GM12891 (cell line): ENCODE data around the gene ICA1.

Experiments
- DNase-seq: peaks from one replicate; pipeline ENCODE4 v3.0.0; 2011; ENCODE audit warnings: low spot score; ENCODE audit not compliant: insufficient read length
- FAIRE-seq: peaks from 2 replicates; lab custom pipeline; 2011; peaks lifted over from hg19 to GRCh38; lab: Jason Lieb, UNC
- PAX5 ChIP-seq: IDR thresholded peaks from 2 replicates; pipeline ENCODE4 v1.6.1; 2011; ENCODE audit warnings: low read length, moderate library complexity, mild to moderate bottlenecking; ENCODE audit not compliant: insufficient read depth, severe bottlenecking
- POLR2A ChIP-seq: IDR thresholded peaks from 2 replicates; pipeline ENCODE4 v1.6.1; 2011; ENCODE audit warnings: low read depth, low read length, control low read depth
- POLR2AphosphoS5 ChIP-seq: IDR thresholded peaks from 2 replicates; pipeline ENCODE4 v1.6.1; 2011; ENCODE audit warnings: low read depth, low read length, control low read depth
- POU2F2 ChIP-seq: IDR thresholded peaks from 2 replicates; pipeline ENCODE4 v1.6.1; 2011; ENCODE audit warnings: low read depth, mild to moderate bottlenecking, control low read depth, low read length, moderate library complexity
- SPI1 ChIP-seq: IDR thresholded peaks from 2 replicates; pipeline ENCODE4 v1.6.1; 2011; ENCODE audit warnings: low read depth, low read length, control low read depth
- TAF1 ChIP-seq: IDR thresholded peaks from 2 replicates; pipeline ENCODE4 v1.6.1; 2011; ENCODE audit warnings: low read depth, low read length, control low read depth

Gene ICA1

DNA sequence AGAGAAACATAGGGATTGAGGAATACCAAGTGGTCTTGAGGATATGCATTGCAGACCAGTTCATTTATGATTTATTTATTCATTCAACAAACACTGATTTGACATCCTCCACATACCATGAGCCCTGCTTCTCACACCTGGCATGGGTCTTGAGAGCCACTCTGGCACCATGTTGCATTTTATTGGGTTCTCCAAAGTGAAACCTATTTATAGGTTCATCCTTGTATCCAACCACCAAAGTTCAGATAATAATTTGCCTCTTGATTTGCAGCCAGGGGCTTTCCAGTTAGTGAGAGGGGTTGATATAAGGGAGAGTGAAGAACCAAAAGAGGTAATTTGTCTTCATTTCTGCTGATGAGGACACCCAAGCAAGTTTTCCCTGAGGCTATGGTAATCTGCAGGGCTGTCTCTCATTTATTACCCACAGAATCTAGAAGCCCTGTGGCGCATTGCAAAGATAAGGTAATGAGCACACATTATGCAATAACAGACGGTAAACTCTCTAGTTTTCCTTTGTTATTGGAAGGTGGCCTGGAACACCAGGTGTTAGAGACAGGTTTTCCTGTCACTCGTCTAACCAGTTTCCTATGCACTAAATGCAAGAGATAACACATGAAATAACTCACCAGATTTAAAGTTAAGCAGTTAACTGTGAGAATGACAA is 28.8 kb upstream of the ICA1 start:
- no peak for FAIRE-seq
- no peak for TF ChIP-seq POU2F2
- TF ChIP-seq POLR2A = no peak
- TF ChIP-seq POLR2AphosphoS5 = no peak
- TF ChIP-seq PAX5 = no peak
- TF ChIP-seq SPI1 = no peak
- no peak for TF ChIP-seq TAF1
- DNase-seq = no peak

DNA sequence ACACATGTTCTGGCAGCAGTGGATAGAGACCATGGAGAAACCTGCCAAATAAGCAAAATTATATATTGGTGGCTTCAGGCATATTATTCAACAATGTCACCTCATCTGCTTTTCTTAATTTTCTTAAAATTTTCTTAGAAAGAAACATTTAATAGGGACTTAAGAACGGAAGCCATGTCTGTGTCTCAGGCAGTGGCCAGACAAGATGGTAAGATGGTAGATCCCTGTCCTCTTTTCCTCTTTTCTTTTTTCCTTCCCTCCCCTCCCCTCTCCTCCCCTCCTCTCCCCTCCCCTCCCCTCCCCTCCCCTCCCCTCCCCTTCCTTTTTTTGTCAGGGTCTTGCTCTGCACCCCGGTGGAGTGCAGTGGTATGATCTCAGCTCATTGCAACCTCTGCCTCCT is 24.2 kb upstream of the ICA1 start:
- FAIRE-seq (no peak), DNase-seq (no peak)
- no peak for TF ChIP-seq POU2F2
- TF ChIP-seq PAX5 = no peak
- TF ChIP-seq TAF1 = no peak
- no peak for TF ChIP-seq POLR2A
- TF ChIP-seq SPI1 = no peak
- no peak for TF ChIP-seq POLR2AphosphoS5

GRCh38 chr7:8285155-8285554 is 23.2 kb upstream of the ICA1 start:
- DNase-seq (no peak), FAIRE-seq (no peak)
- TF ChIP-seq POLR2A (no peak), TAF1 (no peak), POLR2AphosphoS5 (no peak), POU2F2 (no peak), SPI1 (no peak), PAX5 (no peak)

GRCh38 chr7:8284606-8285005 is 22.6 kb upstream of the ICA1 start:
- no peak for FAIRE-seq
- TF ChIP-seq PAX5 = no peak
- no peak for TF ChIP-seq POLR2A
- no peak for TF ChIP-seq POU2F2
- no peak for DNase-seq

DNA sequence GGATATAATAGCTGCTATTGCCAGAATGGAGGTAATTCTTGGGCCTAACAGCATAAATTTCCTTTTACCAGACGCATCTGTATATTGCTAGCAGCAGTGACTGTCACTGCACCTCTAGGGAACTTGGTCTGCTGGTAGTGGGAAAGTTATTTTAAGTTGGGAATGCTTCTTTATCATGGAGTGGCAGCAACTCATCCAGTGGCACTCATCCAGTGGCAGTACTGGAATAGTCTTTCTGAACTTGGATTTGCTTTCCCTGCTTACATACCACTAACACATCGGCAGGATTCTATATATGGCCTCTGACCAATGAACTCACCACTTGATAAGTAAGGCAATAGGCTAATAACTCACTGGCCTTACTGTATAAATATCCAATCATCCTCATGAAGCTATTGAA is 22.0 kb upstream of the ICA1 start:
- DNase-seq (no peak), FAIRE-seq (no peak)
- TF ChIP-seq SPI1 = no peak
- TF ChIP-seq POLR2AphosphoS5 = no peak
- no peak for TF ChIP-seq POLR2A
- no peak for TF ChIP-seq POU2F2
- TF ChIP-seq TAF1 = no peak
- no peak for TF ChIP-seq PAX5

DNA sequence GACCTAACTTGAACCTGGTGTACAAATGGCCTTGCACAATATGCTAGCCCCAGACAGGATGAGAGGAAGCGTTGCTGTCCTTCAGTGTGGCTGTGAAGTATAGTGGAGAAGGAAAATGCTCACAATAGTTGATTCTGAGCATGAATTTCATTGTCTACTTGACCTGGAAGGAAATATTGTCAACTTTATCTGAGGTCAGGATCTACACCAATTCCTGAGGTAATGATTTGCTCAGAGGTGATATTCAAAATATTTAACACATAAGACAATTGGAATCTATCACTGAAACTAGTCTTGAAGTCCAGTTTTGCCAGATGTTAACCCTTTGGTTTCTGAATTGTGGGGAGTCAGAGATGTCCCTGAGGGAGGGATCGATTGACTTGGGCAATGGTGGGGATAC is 20.9 kb upstream of the ICA1 start:
- DNase-seq (no peak), FAIRE-seq (no peak)
- TF ChIP-seq TAF1 = no peak
- no peak for TF ChIP-seq POLR2AphosphoS5
- TF ChIP-seq POLR2A = no peak
- TF ChIP-seq POU2F2 = no peak
- no peak for TF ChIP-seq SPI1

GRCh38 chr7:8282162-8282561 is 20.2 kb upstream of the ICA1 start:
- DNase-seq (no peak), FAIRE-seq (no peak)
- TF ChIP-seq SPI1 (no peak), POLR2AphosphoS5 (no peak), TAF1 (no peak), POLR2A (no peak), PAX5 (no peak), POU2F2 (no peak)

DNA sequence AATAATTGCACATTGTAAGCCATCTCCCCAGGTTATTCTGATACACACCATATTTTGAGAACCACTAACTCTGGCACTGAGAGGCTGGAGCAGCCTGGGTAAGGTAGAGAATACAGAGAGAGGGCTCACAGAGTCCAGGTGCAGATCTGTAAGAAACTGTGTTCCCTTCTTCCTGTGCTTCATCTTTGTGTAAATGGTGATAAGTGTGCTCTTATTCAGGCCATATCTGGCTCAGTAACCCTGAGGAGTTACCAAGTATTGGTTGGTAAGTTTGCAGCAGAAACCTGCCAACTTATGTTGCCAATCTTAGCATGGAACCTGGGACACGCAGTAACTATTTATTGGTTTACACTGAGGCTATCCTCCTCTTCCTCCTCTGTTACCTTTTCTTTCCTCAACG is 16.2 kb upstream of the ICA1 start:
- FAIRE-seq (no peak), DNase-seq (no peak)
- TF ChIP-seq POLR2A (no peak), PAX5 (no peak), POU2F2 (no peak), SPI1 (no peak), POLR2AphosphoS5 (no peak), TAF1 (no peak)

GRCh38 chr7:8277394-8277982 is 15.5 kb upstream of the ICA1 start:
- no peak for TF ChIP-seq POU2F2
- no peak for TF ChIP-seq SPI1
- TF ChIP-seq POLR2AphosphoS5 = no peak
- no peak for TF ChIP-seq POLR2A
- no peak for TF ChIP-seq TAF1
- TF ChIP-seq PAX5 = no peak
- no peak for FAIRE-seq
- DNase-seq = no peak

DNA sequence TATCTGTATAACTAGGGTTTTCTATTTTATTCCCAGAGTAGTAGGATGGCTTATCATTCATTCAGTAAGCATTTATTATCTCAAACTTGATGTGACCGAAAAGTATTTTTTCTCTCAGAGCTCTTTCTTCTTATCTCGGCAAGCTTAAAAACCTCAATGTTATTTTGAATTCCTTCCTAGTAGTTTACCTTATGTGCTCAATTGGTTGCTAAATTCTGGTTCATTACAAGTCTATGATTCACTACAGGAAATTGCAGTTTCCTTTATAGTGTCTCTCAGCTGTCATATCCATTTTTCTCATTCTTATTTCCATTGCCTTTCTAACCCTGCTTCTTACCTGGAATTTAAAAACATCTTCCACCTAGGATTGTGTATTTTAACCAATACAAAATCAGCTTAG is 12.6 kb upstream of the ICA1 start:
- TF ChIP-seq POLR2A (no peak), PAX5 (no peak), POLR2AphosphoS5 (no peak), SPI1 (no peak), TAF1 (no peak), POU2F2 (no peak)
- DNase-seq (no peak), FAIRE-seq (no peak)
